HepG2 (cell line): ENCODE measurements around the gene ECD. TPM values are rescaled to one million over a fixed set of nuclear protein-coding genes. Genes with fewer than 3 reads are reported as not detected.

Experiments used
- ARHGAP35 ChIP-seq: sonication (generic); formaldehyde crosslinking; IDR thresholded peaks from 2 replicates; pipeline ENCODE4 v1.9.0; 2022; ENCODE audit warnings: mild to moderate bottlenecking, inconsistent platforms, moderate library complexity, missing genetic modification reagents, borderline replicate concordance
- ARID5B ChIP-seq: IDR thresholded peaks from 2 replicates; pipeline ENCODE4 v1.4.0; 2020; ENCODE audit warnings: mild to moderate bottlenecking, missing genetic modification reagents
- BRCA1 ChIP-seq: sonication (generic); formaldehyde crosslinking; IDR thresholded peaks from 2 replicates; pipeline ENCODE4 v1.4.0; 2020; ENCODE audit warnings: missing genetic modification reagents
- CBX5 ChIP-seq: sonication (generic); formaldehyde crosslinking; IDR thresholded peaks from 2 replicates; pipeline ENCODE4 v1.4.0; 2020; ENCODE audit warnings: missing genetic modification reagents, borderline replicate concordance
- DR1 ChIP-seq: sonication (generic); formaldehyde crosslinking; IDR thresholded peaks from 2 replicates; pipeline ENCODE4 v1.8.0; 2021; ENCODE audit warnings: mild to moderate bottlenecking, missing genetic modification reagents, inconsistent platforms
- GABPA ChIP-seq, 2 experiments: IDR thresholded peaks; 2 replicates each; pipeline ENCODE4 v1.6.1; 2011 to 2016; ENCODE audit warnings: low read depth in 2 of 2, low read length in 1 of 2, missing biosample characterization in 1 of 2, missing genetic modification characterization in 1 of 2
- HES4 ChIP-seq: sonication (generic); formaldehyde crosslinking; IDR thresholded peaks from 2 replicates; pipeline ENCODE4 v1.9.0; 2021; ENCODE audit warnings: mild to moderate bottlenecking, missing genetic modification reagents, borderline replicate concordance
- IRF2 ChIP-seq: IDR thresholded peaks from 2 replicates; pipeline ENCODE4 v1.6.1; 2018; ENCODE audit warnings: missing genetic modification reagents, missing compliant biosample characterization
- MAFF ChIP-seq: IDR thresholded peaks from 2 replicates; pipeline ENCODE4 v1.6.1; 2011; ENCODE audit warnings: low read depth, low read length, improper control_type of control experiment
- NFYC ChIP-seq: IDR thresholded peaks from 2 replicates; pipeline ENCODE4 v1.6.1; 2016; ENCODE audit warnings: missing genetic modification reagents, missing compliant biosample characterization
- TP53 ChIP-seq: sonication (generic); formaldehyde crosslinking; conservative IDR thresholded peaks from 2 replicates; pipeline ENCODE4 v1.4.0; 2020; ENCODE audit warnings: missing genetic modification reagents
- ZFP41 ChIP-seq: sonication (generic); formaldehyde crosslinking; IDR thresholded peaks from 2 replicates; pipeline ENCODE4 v1.4.0; 2020; ENCODE audit warnings: mild to moderate bottlenecking, missing genetic modification reagents, borderline replicate concordance
- ZFX ChIP-seq: sonication (generic); formaldehyde crosslinking; IDR thresholded peaks from 2 replicates; pipeline ENCODE4 v1.4.0; 2020; ENCODE audit warnings: mild to moderate bottlenecking, low read depth, missing genetic modification reagents, moderate library complexity
- ZNF253 ChIP-seq: sonication (generic); formaldehyde crosslinking; IDR thresholded peaks from 2 replicates; pipeline ENCODE4 v1.8.0; 2022; ENCODE audit warnings: mild to moderate bottlenecking, missing genetic modification reagents, borderline replicate concordance
- ZNF256 ChIP-seq: sonication (generic); formaldehyde crosslinking; conservative IDR thresholded peaks from 2 replicates; pipeline ENCODE4 v1.4.0; 2020; ENCODE audit warnings: missing genetic modification reagents
- ZNF512 ChIP-seq: sonication (generic); formaldehyde crosslinking; IDR thresholded peaks from 2 replicates; pipeline ENCODE4 v1.4.0; 2020; ENCODE audit warnings: mild to moderate bottlenecking, missing genetic modification reagents
- polyA plus RNA-seq, 8 experiments: library from polyadenylated mRNA; depleted of rRNA in 3 of 8; stranded (reverse) in 7 of 8; unstranded in 1 of 8; fragments of >200 nt; fragmentation: Illumina TruSeq in 4 of 8; extraction: Trizol in 4 of 8; gene quantifications; 2 replicates each; pipeline versions ENCODE4 v1.2.1 to v1.2.3, GENCODE V29; 2011 to 2016; ENCODE audit warnings: low read depth in 4 of 8, missing spikeins in 1 of 8, mixed read lengths in 1 of 8; ENCODE audit not compliant: insufficient read depth in 1 of 8
- total RNA-seq, 5 experiments: library from RNA; depleted of rRNA; stranded (reverse); fragments of >200 nt; fragmentation: Illumina TruSeq; extraction: Trizol; gene quantifications; 2 replicates each; pipeline ENCODE4 v1.2.3, GENCODE V29; 2016; ENCODE audit warnings: low read depth in 1 of 5
- TF ChIP-seq, protein P1 (sequence below): sonication (generic); formaldehyde crosslinking; IDR thresholded peaks from 2 replicates; pipeline ENCODE4 v1.4.0; 2020; ENCODE audit warnings: low read depth, missing genetic modification reagents

ECD gene
- total and polyA plus RNA-seq, 2 of the 13 experiments (the other 11 are each of a cell fraction or from before 2014, with no cell fraction given) = 21.5 to 27.6 TPM

- TF ChIP-seq ARID5B (CRISPR knock-in tag) (peak; percentile 86), ARHGAP35 (CRISPR knock-in tag) (peak; percentile 92; the same call in 1 of the 2 replicates), DR1 (CRISPR knock-in tag) (peak; percentile 93), ZNF512 (CRISPR knock-in tag) (peak; percentile 42; the same call in 1 of the 2 replicates), MAFF (no peak), TP53 (peak; percentile 77; the same call in 1 of the 2 replicates), HES4 (CRISPR knock-in tag) (peak; percentile 80), NFYC (CRISPR knock-in tag) (peak; percentile 9; the same call in 1 of the 2 replicates), GABPA (IDR thresholded peaks at IDR 0.05; ENCODE audit: low read depth, low read length) (no peak), GABPA (CRISPR knock-in tag; IDR thresholded peaks at IDR 0.05; ENCODE audit: low read depth) (peak; percentile 36), ZNF253 (CRISPR knock-in tag) (no peak; the same call in 1 of the 2 replicates), BRCA1 (peak; percentile 95), CBX5 (CRISPR knock-in tag) (peak; percentile 87), ZFX (CRISPR knock-in tag) (peak; percentile 98), IRF2 (CRISPR knock-in tag) (peak; percentile 86), ZFP41 (CRISPR knock-in tag) (peak; percentile 84), ZNF256 (peak; percentile 33; the same call in 1 of the 2 replicates)
- TF ChIP-seq, protein P1, sequence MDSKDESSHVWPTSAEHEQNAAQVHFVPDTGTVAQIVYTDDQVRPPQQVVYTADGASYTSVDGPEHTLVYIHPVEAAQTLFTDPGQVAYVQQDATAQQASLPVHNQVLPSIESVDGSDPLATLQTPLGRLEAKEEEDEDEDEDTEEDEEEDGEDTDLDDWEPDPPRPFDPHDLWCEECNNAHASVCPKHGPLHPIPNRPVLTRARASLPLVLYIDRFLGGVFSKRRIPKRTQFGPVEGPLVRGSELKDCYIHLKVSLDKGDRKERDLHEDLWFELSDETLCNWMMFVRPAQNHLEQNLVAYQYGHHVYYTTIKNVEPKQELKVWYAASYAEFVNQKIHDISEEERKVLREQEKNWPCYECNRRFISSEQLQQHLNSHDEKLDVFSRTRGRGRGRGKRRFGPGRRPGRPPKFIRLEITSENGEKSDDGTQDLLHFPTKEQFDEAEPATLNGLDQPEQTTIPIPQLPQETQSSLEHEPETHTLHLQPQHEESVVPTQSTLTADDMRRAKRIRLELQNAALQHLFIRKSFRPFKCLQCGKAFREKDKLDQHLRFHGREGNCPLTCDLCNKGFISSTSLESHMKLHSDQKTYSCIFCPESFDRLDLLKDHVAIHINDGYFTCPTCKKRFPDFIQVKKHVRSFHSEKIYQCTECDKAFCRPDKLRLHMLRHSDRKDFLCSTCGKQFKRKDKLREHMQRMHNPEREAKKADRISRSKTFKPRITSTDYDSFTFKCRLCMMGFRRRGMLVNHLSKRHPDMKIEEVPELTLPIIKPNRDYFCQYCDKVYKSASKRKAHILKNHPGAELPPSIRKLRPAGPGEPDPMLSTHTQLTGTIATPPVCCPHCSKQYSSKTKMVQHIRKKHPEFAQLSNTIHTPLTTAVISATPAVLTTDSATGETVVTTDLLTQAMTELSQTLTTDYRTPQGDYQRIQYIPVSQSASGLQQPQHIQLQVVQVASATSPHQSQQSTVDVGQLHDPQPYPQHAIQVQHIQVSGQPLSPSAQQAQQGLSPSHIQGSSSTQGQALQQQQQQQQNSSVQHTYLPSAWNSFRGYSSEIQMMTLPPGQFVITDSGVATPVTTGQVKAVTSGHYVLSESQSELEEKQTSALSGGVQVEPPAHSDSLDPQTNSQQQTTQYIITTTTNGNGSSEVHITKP (CRISPR knock-in tag) = peak; percentile 53; the same call in 1 of the 2 replicates
These were observed 71.1 kb downstream of the ECD start, which contains the start of gene P4HA1 (continued) for GRCh38 chr10:73096449-73097304.
